Prostate gland (tissue), 2 donors: ENCODE measurements around the gene PTPN2.

Experiments
- CTCF ChIP-seq, 4 experiments: fragments of 200-600 bp in 2 of 4; fragments of 450-650 bp in 2 of 4; sonication (generic) in 2 of 4; IDR thresholded peaks; 1 replicate in 3 of 4; 2 replicates in 1 of 4; pipeline ENCODE4 v1.5.1; 2016 to 2019; ENCODE audit warnings: antibody characterized with exemption in 4 of 4, mild to moderate bottlenecking in 2 of 4, moderate library complexity in 2 of 4
- POLR2A ChIP-seq: fragments of 450-650 bp; IDR thresholded peaks from one replicate; pipeline ENCODE4 v1.6.1; 2016; ENCODE audit warnings: antibody characterized with exemption, mild to moderate bottlenecking

GRCh38 chr18:12754511-12754910 is 129.5 kb downstream of the PTPN2 start:
- no peak for TF ChIP-seq CTCF (IDR thresholded peaks at IDR 0.05)
- no peak for TF ChIP-seq POLR2A
